LNCAP (cell line): ENCODE results near the gene CERS5.

Source experiments
- TF ChIP-seq, protein P1 (sequence below): fragments of 450-650 bp; IDR thresholded peaks from 2 replicates; pipeline ENCODE4 v1.5.1; 2017; ENCODE audit warnings: mild to moderate bottlenecking

Gene CERS5

DNA sequence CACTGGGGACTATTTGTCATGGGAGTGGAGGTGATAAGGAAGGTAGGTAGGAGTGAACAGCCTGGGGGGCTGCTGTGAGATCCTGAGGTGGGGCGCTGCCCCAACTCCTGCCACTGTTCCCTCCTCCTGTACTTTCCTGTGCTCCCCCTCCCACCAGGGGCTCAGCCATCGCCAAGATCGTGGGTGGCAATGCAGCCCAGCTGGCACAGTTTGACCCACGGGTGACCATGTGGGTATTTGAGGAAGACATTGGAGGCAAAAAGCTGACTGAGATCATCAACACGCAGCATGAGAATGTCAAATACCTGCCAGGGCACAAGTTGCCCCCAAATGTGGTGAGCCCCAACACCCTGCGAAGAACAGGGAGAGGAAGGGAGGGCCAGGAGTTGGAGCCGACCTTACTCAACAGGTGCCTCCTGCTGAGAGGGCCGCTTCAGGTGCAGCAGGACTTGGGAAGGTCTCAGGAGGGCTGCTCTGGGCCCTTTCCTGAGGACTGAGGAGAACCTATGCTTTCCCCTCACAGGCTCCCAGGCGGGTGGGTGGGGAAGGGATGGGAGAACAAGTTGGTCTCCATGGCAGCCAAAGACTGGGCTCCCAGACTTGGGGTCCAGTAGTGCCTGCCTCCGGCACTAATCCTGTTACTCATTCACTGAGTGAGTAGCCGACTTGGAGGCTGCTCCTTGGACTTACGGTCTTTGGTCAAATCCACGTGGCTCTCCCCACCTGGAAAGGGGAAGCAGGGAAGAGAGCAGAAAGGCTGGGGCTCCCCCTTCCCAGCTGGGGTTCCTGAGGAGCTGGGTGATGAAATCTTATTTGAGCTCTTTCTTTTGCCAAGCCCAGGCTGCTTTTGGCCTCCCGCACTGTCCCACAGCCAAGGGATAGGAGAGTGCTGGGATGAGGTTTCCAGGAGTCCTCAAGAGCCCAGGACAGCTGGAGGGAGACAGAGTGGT lies 62.5 kb downstream of the CERS5 start:
- TF ChIP-seq, protein P1, sequence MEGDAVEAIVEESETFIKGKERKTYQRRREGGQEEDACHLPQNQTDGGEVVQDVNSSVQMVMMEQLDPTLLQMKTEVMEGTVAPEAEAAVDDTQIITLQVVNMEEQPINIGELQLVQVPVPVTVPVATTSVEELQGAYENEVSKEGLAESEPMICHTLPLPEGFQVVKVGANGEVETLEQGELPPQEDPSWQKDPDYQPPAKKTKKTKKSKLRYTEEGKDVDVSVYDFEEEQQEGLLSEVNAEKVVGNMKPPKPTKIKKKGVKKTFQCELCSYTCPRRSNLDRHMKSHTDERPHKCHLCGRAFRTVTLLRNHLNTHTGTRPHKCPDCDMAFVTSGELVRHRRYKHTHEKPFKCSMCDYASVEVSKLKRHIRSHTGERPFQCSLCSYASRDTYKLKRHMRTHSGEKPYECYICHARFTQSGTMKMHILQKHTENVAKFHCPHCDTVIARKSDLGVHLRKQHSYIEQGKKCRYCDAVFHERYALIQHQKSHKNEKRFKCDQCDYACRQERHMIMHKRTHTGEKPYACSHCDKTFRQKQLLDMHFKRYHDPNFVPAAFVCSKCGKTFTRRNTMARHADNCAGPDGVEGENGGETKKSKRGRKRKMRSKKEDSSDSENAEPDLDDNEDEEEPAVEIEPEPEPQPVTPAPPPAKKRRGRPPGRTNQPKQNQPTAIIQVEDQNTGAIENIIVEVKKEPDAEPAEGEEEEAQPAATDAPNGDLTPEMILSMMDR: no peak

DNA sequence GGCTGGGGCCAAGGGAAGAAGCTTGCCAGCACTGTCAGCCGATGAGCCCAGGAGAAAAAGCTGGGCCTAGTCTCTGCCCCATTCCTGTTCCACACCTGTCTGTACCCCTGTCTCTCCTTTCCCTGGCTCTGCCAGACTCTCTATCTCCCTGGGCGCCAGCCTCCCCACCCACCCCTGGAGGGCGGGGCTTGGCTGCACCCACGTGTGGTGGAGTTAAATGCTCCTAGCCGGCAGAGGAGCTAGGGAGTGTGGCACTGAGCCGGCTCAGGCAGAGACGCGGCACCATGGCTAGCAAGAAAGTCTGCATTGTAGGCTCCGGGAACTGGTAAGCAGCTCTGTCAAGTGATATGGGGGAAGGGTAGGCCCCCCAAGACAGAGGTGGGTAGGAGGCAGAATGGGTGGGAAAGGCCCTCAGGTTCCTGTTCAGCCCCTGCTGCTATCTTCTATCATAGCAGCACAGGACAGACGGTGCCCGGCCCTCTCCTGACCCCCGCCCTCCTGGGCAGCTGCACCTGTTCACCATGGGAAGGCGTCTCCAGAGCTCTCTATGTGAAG lies 63.3 kb downstream of the CERS5 start, which contains the start of gene GPD1:
Gene GPD1, plus strand, starts transcription at position 242 of the 555 bp plus-strand sequence. Its CDS starts 43 bp downstream, at position 285.
- TF ChIP-seq, protein P1: no peak

GRCh38 chr12:50103351-50103750 lies 63.8 kb downstream of the CERS5 start:
- TF ChIP-seq, protein P1: no peak

DNA sequence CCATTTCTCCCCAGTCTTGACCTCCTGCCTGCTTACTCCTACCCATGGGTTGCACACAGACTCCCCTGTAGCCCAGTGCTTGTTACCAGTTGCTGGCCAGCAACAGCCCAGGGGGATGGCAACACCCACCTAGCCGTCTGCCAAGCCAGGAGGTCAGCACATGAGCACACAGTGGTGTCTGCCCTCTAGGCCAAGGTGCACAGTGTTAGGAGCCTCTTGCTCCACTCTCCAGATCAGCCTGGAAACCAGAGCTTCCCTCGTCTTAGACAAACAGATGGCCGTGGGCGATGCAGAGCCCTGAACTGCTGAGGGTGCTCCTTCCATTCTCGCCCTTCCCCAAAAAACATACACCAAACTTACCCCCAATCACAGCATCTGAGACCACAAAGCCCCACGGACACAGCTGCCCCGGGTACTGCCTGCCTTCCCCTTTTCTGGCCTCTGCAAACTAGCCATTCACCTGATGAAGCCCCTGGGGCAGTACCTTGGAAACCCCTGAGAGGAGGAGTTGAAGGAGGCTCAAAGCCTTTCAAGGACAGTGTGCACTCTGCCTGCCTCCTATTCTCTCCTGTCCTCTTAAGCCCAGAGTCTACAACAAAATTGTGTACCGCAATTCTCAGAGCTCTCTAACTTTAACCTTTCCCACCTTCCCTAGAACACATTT lies 64.4 kb downstream of the CERS5 start:
- TF ChIP-seq, protein P1: no peak

DNA sequence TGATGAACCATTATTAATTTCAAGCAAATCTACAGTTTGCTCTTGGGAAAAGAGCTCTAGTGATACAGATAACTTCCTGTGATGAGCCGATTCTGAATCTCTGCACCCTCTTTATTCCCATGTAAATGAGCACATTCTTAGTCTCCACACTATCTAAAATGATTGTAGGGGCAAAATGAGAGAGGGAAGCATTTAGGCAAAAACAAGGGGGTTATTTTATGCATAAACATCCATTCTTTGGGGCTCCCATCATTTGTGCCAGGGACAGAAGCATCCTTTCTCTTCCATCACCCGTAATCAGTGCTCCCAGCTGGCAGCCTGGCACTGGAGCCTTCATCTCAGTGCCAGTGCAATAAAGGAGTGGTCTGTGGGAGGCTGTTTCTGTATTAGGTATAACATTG lies 65.0 kb downstream of the CERS5 start:
- TF ChIP-seq, protein P1: no peak

GRCh38 chr12:50101663-50102062 lies 65.5 kb downstream of the CERS5 start:
- TF ChIP-seq, protein P1: peak; percentile 32

DNA sequence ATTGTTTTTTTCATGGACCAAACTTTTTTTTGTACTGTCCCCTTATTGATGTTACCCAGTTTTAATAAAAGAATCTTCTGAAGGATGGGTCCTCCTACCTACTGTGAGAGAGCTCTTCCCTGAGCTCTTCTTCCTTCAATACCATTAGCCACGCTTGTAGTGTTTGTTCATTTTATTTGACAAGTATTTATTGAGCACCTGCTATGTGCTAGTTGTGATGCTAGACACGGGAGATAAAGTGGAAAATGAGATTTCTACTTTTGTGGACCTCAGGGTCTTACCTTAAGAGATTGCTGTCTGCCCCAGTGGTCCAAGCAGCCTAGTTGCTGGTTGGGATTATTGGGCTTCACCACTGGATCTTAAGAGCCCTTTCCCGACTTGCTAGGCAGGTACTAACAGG lies 66.6 kb downstream of the CERS5 start:
- TF ChIP-seq, protein P1: no peak
